Caco-2 (cell line): ENCODE results near the gene SHROOM3. TPM values are rescaled to one million over a fixed set of nuclear protein-coding genes. Genes with fewer than 3 reads are reported as not detected.
A peak's percentile ranks its signal among the peaks of the same experiment; 100 is the strongest.

ENCODE experiments used
- BruUV-seq: library from RNA; stranded (reverse); fragments of 400-500 nt; replicated peaks from 2 replicates; lab custom pipeline; 2021; lab: Mats Ljungman, UMichigan
- CTCF ChIA-PET: fragments of 300-600 bp; sonication (Branson Sonifier 250); formaldehyde crosslinking; loops from one replicate; lab custom pipeline; 2022; ENCODE audit warnings: antibody characterized with exemption; lab: Charles Lee
- POLR2A ChIA-PET: fragments of 300-600 bp; sonication (Branson Sonifier 250); formaldehyde crosslinking; loops from one replicate; lab custom pipeline; 2022; ENCODE audit warnings: antibody characterized with exemption; lab: Charles Lee
- DNase-seq, 2 experiments: peaks; one replicate each; pipeline versions ENCODE4 v3.0.0 to v3.0.0-alpha.2; 2020 to 2022
- H3K27me3 ChIP-seq: replicated peaks from 2 replicates; pipeline ENCODE4 v1.6.0; 2011; ENCODE audit warnings: low read length; ENCODE audit not compliant: control insufficient read depth, insufficient read depth
- H3K36me3 ChIP-seq: 2 replicates; pipeline ENCODE4 v1.5.1; 2011; ENCODE audit warnings: low read length; ENCODE audit not compliant: control insufficient read depth, insufficient read depth
- H3K4me1 ChIP-seq: fragments of 250-450 bp; sonication (Bioruptor Pico); 2 replicates; pipeline ENCODE4 v1.5.1; 2020; ENCODE audit warnings: mild to moderate bottlenecking
- H3K4me3 ChIP-seq: 2 replicates; pipeline ENCODE4 v1.5.1; 2011; ENCODE audit warnings: low read depth, mild to moderate bottlenecking, control low read depth, low read length
- H3K9me3 ChIP-seq: fragments of 250-450 bp; sonication (Bioruptor Pico); 2 replicates; pipeline ENCODE4 v1.5.1; 2020; ENCODE audit warnings: mild to moderate bottlenecking, moderate library complexity
- H3K27ac Mint-ChIP-seq: one replicate; pipeline ENCODE4 v1.8.0; 2022; ENCODE audit warnings: mixed read lengths; ENCODE audit not compliant: unreplicated experiment
- H3K27me3 Mint-ChIP-seq: one replicate; pipeline ENCODE4 v1.8.0; 2022; ENCODE audit warnings: mixed read lengths; ENCODE audit not compliant: insufficient read depth, unreplicated experiment
- H3K36me3 Mint-ChIP-seq: one replicate; pipeline ENCODE4 v1.8.0; 2022; ENCODE audit warnings: mild to moderate bottlenecking, mixed read lengths; ENCODE audit not compliant: insufficient read depth, unreplicated experiment
- H3K4me1 Mint-ChIP-seq: one replicate; pipeline ENCODE4 v1.8.0; 2022; ENCODE audit warnings: low read depth, mixed read lengths; ENCODE audit not compliant: unreplicated experiment
- H3K4me3 Mint-ChIP-seq: one replicate; pipeline ENCODE4 v1.8.0; 2022; ENCODE audit warnings: mild to moderate bottlenecking, moderate library complexity, mixed read lengths; ENCODE audit not compliant: unreplicated experiment
- H3K9me3 Mint-ChIP-seq: one replicate; pipeline ENCODE4 v1.8.0; 2022; ENCODE audit warnings: mixed read lengths; ENCODE audit not compliant: unreplicated experiment
- intact Hi-C: fragments of 100-400 bp; cut with micrococcal nuclease; formaldehyde crosslinking; loops from one replicate; pipeline ENCODE4 v1.10.0; 2022; ENCODE audit not compliant: unreplicated experiment
- total RNA-seq: library from RNA; stranded (reverse); gene quantifications from 2 replicates; pipeline ENCODE4 v1.2.3, GENCODE V29; 2022
- TF ChIP-seq, protein P1 (sequence below), 2 experiments: fragments of 200-600 bp in 1 of 2; IDR thresholded peaks; 1 replicate in 1 of 2; 2 replicates in 1 of 2; pipeline versions ENCODE4 v1.5.1 to v1.8.0; 2011 to 2022; ENCODE audit warnings: antibody characterized with exemption in 1 of 2, control low read depth in 1 of 2, inconsistent platforms in 1 of 2, low read depth in 1 of 2, low read length in 1 of 2, mild to moderate bottlenecking in 1 of 2, moderate library complexity in 1 of 2; ENCODE audit not compliant: insufficient read depth in 1 of 2, severe bottlenecking in 1 of 2, unreplicated experiment in 1 of 2

SHROOM3 gene
- total RNA-seq, 1 experiment from 2014 or later: 16.3 TPM

DNA sequence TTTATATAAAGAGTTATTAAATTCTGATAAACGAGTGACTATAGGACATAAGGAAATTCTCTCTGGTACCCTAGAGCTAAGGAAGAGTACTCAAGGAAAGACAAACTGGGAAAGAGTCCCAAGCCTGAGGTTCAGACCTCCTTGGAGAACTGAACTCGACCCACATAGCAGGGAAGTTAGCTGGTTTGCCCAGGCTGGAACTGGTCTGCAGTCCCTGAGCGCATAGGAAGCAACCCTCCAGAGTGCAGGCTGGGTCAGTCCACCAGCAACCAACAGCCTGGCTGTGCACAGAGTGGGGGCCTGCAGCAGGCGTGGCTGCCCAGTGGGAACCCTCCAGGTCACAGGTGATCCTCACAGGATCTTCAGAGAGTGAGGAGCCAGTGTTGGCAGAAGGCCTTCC is 348.8 kb downstream of the SHROOM3 start:
- no peak overlapping the region for H3K4me3 ChIP-seq
- Mint-ChIP-seq H3K36me3 (peaks cover 34% of the 10 kb centered on the region), H3K27ac (no peak overlapping the region), H3K9me3 (no peaks in the 10 kb centered on the region), H3K4me3 (no peak overlapping the region), H3K27me3 (no peaks in the 10 kb centered on the region), H3K4me1 (peaks cover 13% of the 10 kb centered on the region)
- intact Hi-C loops: loop anchor here (5.0 kb wide), 2 partner anchors 73 to 113 kb away; partner anchors contain the start of gene SOWAHB
- no peaks in the 10 kb centered on the region; the same call in 1 of the 2 replicates for H3K36me3 ChIP-seq
- CTCF ChIA-PET: interaction anchor here (0.8 kb wide), 1 partner anchor 118 kb away, joined by 3 read pairs; no protein-coding TSS in a partner anchor
- no peak for DNase-seq
- H3K9me3 ChIP-seq: no peaks in the 10 kb centered on the region
- no peaks in the 10 kb centered on the region for H3K27me3 ChIP-seq
- peaks cover 22% of the 10 kb centered on the region for H3K4me1 ChIP-seq
- TF ChIP-seq, protein P1, sequence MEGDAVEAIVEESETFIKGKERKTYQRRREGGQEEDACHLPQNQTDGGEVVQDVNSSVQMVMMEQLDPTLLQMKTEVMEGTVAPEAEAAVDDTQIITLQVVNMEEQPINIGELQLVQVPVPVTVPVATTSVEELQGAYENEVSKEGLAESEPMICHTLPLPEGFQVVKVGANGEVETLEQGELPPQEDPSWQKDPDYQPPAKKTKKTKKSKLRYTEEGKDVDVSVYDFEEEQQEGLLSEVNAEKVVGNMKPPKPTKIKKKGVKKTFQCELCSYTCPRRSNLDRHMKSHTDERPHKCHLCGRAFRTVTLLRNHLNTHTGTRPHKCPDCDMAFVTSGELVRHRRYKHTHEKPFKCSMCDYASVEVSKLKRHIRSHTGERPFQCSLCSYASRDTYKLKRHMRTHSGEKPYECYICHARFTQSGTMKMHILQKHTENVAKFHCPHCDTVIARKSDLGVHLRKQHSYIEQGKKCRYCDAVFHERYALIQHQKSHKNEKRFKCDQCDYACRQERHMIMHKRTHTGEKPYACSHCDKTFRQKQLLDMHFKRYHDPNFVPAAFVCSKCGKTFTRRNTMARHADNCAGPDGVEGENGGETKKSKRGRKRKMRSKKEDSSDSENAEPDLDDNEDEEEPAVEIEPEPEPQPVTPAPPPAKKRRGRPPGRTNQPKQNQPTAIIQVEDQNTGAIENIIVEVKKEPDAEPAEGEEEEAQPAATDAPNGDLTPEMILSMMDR (IDR thresholded peaks at IDR 0.05; ENCODE audit: insufficient read depth in 1 of 2, low read depth in 1 of 2, low read length in 1 of 2, severe bottlenecking in 1 of 2, unreplicated experiment in 1 of 2): no peak
- POLR2A ChIA-PET: interaction anchor here (0.5 kb wide), 1 partner anchor 11 kb away, joined by 3 read pairs; no protein-coding TSS in a partner anchor
- BruUV-seq: no TSS peak

GRCh38 chr4:76784237-76784636 is 349.2 kb downstream of the SHROOM3 start:
- ChIA-PET POLR2A (interaction anchor here (0.5 kb wide), 1 partner anchor 10 kb away, joined by 3 read pairs; no protein-coding TSS in a partner anchor), CTCF (interaction anchor here (0.8 kb wide), 1 partner anchor 118 kb away, joined by 3 read pairs; no protein-coding TSS in a partner anchor)
- no peaks in the 10 kb centered on the region for H3K27me3 Mint-ChIP-seq
- peak in 1 of 2 experiments; percentile 19 for DNase-seq
- H3K4me3 Mint-ChIP-seq: no peak overlapping the region
- H3K27ac Mint-ChIP-seq: no peak overlapping the region
- H3K4me1 Mint-ChIP-seq: peaks cover 13% of the 10 kb centered on the region
- Histone ChIP-seq H3K4me1 (peaks cover 22% of the 10 kb centered on the region), H3K36me3 (no peaks in the 10 kb centered on the region; the same call in 1 of the 2 replicates), H3K4me3 (no peak overlapping the region), H3K9me3 (no peaks in the 10 kb centered on the region), H3K27me3 (no peaks in the 10 kb centered on the region)
- H3K9me3 Mint-ChIP-seq: no peaks in the 10 kb centered on the region
- BruUV-seq: no TSS peak
- TF ChIP-seq, protein P1 (IDR thresholded peaks at IDR 0.05; ENCODE audit: insufficient read depth in 1 of 2, low read depth in 1 of 2, low read length in 1 of 2, severe bottlenecking in 1 of 2, unreplicated experiment in 1 of 2): peak in 1 of 2 experiments; percentile 2
- H3K36me3 Mint-ChIP-seq: peaks cover 34% of the 10 kb centered on the region
- intact Hi-C loops: loop anchor here (5.0 kb wide), 2 partner anchors 73 to 113 kb away; partner anchors contain the start of gene SOWAHB

DNA sequence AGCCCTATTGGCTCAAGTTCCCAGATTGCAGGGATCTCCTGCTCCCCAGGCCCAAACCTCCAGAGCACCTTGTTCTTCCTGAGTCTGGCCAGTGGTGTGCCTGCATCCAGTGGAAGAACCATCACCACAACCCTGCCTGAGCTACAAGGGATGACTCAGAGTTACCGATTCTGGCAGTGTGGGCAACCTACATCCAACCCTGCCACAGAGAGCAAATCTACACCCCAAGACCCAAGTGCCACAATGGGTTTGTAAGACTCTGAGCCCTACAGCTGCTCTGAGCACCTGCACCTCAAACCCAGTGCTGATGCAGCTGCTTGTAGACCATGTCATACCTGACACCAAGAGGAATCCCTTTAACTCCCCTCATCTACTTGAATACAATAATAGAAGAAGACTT is 352.9 kb downstream of the SHROOM3 start:
- DNase-seq: no peak
- H3K4me1 ChIP-seq: peaks cover 4% of the 10 kb centered on the region
- BruUV-seq: no TSS peak
- TF ChIP-seq, protein P1 (IDR thresholded peaks at IDR 0.05; ENCODE audit: insufficient read depth in 1 of 2, low read depth in 1 of 2, low read length in 1 of 2, severe bottlenecking in 1 of 2, unreplicated experiment in 1 of 2): no peak
- Mint-ChIP-seq H3K27me3 (no peaks in the 10 kb centered on the region), H3K36me3 (peaks cover 24% of the 10 kb centered on the region), H3K9me3 (no peaks in the 10 kb centered on the region), H3K27ac (no peak overlapping the region), H3K4me1 (no peaks in the 10 kb centered on the region), H3K4me3 (no peak overlapping the region)
- POLR2A ChIA-PET: no interaction called here
- CTCF ChIA-PET: no interaction called here
- intact Hi-C loops: no loop called here
- no peak overlapping the region for H3K4me3 ChIP-seq
- no peaks in the 10 kb centered on the region; the same call in 1 of the 2 replicates for H3K36me3 ChIP-seq
- no peaks in the 10 kb centered on the region for H3K27me3 ChIP-seq
- H3K9me3 ChIP-seq: no peaks in the 10 kb centered on the region
